ENCODE results near the gene CCER1.

The CCER1 gene

GRCh38 chr12:90954921-90955320 lies at the start of gene CCER1:
CCER1 (minus strand) TSS chr12:90955176; CDS start chr12:90954742, 434 bp downstream.
- Histone ChIP-seq H3K9me3 (no peaks in the 10 kb centered on the region), H3K27ac (no peak within 1 kb of the TSS), H3K4me1 (no peaks in the 10 kb centered on the region), H3K36me3 (no peaks in the 10 kb centered on the region), H3K4me3 (no peak within 1 kb of the TSS), H3K27me3 (no peaks in the 10 kb centered on the region)
- TF ChIP-seq, protein P1, sequence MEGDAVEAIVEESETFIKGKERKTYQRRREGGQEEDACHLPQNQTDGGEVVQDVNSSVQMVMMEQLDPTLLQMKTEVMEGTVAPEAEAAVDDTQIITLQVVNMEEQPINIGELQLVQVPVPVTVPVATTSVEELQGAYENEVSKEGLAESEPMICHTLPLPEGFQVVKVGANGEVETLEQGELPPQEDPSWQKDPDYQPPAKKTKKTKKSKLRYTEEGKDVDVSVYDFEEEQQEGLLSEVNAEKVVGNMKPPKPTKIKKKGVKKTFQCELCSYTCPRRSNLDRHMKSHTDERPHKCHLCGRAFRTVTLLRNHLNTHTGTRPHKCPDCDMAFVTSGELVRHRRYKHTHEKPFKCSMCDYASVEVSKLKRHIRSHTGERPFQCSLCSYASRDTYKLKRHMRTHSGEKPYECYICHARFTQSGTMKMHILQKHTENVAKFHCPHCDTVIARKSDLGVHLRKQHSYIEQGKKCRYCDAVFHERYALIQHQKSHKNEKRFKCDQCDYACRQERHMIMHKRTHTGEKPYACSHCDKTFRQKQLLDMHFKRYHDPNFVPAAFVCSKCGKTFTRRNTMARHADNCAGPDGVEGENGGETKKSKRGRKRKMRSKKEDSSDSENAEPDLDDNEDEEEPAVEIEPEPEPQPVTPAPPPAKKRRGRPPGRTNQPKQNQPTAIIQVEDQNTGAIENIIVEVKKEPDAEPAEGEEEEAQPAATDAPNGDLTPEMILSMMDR (IDR thresholded peaks at IDR 0.05), result no peak
- DNase-seq, result no peak
- intact Hi-C loops (cut with DNase I; ENCODE audit: low total_unique reads), result no loop called here

- no peaks in the 10 kb centered on the region for H3K4me1 ChIP-seq
- TF ChIP-seq, protein P1 (IDR thresholded peaks at IDR 0.05), result no peak
Observed at GRCh38 chr12:91003737-91004136, 48.8 kb upstream of the CCER1 start.

DNA sequence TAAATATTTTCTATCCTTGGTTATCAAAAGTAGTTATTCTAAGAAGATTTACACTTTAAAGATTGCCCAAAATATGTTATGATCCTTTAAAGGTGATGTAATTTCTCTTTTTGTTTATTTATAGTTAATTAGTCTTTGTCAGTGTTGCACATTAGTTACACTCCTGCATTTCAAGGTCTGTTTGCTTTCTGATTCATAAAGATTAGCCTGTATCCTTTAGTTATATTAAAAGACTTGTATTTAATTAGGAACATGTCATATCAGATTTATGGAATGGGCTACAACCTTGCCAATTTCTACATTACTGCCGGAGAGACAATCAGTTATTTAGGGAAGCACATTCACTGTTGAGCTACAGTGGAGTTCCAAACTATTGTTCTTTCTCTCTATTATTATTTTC lies 46.3 kb upstream of the CCER1 start:
- Histone ChIP-seq H3K9me3 (no peaks in the 10 kb centered on the region), H3K4me3 (no peak overlapping the region), H3K36me3 (no peaks in the 10 kb centered on the region), H3K27ac (no peak overlapping the region), H3K4me1 (no peaks in the 10 kb centered on the region), H3K27me3 (no peaks in the 10 kb centered on the region)
- intact Hi-C loops (cut with DNase I; ENCODE audit: low total_unique reads), result no loop called here
- TF ChIP-seq, protein P1 (IDR thresholded peaks at IDR 0.05), result no peak
- no peak for DNase-seq

More at GRCh38 chr12:91003737-91004136, 48.8 kb upstream of the CCER1 start:
- no peaks in the 10 kb centered on the region for H3K36me3 ChIP-seq
- intact Hi-C loops (cut with DNase I; ENCODE audit: low total_unique reads), result no loop called here
- no peak for DNase-seq
- H3K9me3 ChIP-seq, result no peaks in the 10 kb centered on the region
- H3K27me3 ChIP-seq, result no peaks in the 10 kb centered on the region
- H3K27ac ChIP-seq, result no peak overlapping the region
- H3K4me3 ChIP-seq, result no peak overlapping the region

DNA sequence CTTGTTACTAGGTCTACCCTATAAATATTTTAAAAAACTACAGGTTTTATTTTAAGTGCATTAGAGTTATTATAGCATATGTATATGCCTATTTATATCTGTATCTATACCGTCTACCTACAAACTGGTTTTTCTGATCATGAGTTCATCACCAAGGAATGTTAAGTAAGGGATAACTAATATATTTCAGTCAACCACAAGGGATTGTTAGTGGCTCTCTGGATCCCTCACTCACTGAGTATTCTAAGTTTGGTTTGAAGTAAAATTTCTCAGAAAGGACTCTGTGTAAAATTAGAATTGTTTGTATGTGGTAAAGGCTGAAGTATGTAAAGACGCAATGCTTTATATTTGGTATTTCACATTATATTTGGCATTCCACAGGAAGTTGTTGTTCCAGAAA lies 45.0 kb upstream of the CCER1 start:
- Histone ChIP-seq H3K9me3 (no peaks in the 10 kb centered on the region), H3K27ac (no peak overlapping the region), H3K27me3 (no peaks in the 10 kb centered on the region), H3K36me3 (no peaks in the 10 kb centered on the region), H3K4me1 (no peaks in the 10 kb centered on the region), H3K4me3 (no peak overlapping the region)
- intact Hi-C loops (cut with DNase I; ENCODE audit: low total_unique reads), result no loop called here
- TF ChIP-seq, protein P1 (IDR thresholded peaks at IDR 0.05), result no peak
- DNase-seq, result no peak

GRCh38 chr12:90999527-90999926 lies 44.6 kb upstream of the CCER1 start:
- no peak overlapping the region for H3K27ac ChIP-seq
- no peak overlapping the region for H3K4me3 ChIP-seq
- H3K36me3 ChIP-seq, result no peaks in the 10 kb centered on the region
- no peaks in the 10 kb centered on the region for H3K27me3 ChIP-seq
- H3K9me3 ChIP-seq, result no peaks in the 10 kb centered on the region
- intact Hi-C loops (cut with DNase I; ENCODE audit: low total_unique reads), result no loop called here
- no peak for DNase-seq
- no peaks in the 10 kb centered on the region for H3K4me1 ChIP-seq
- TF ChIP-seq, protein P1 (IDR thresholded peaks at IDR 0.05), result no peak

DNA sequence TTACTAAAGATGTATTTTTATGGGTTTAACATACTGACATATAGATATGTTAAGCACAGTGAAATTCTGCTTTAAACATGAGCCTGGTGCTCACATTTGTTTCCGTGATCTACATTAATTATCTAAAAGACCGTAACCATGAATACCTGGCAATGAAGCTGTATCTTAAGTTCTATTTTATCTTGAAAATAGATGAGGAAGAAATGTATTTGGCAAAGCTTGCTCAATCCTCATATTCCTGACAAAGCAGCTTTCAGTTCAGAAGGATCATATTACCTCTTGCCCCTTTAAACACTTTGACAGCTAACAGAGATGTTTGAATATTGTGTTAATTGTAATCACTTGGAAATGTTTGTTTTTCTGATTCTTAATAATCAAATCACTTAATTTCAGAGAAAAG lies 40.0 kb upstream of the CCER1 start:
- Histone ChIP-seq H3K36me3 (no peaks in the 10 kb centered on the region), H3K27me3 (no peaks in the 10 kb centered on the region), H3K9me3 (no peaks in the 10 kb centered on the region), H3K4me1 (no peaks in the 10 kb centered on the region), H3K27ac (no peak overlapping the region), H3K4me3 (no peak overlapping the region)
- TF ChIP-seq, protein P1 (IDR thresholded peaks at IDR 0.05), result no peak
- DNase-seq, result no peak
- intact Hi-C loops (cut with DNase I; ENCODE audit: low total_unique reads), result no loop called here

Measured in tibial artery (tissue), 4 donors.